GM12878 (cell line): ENCODE results near the gene WDSUB1. TPM values are rescaled to one million over a fixed set of nuclear protein-coding genes. Genes with fewer than 3 reads are reported as not detected.

Source experiments
- ATAC-seq: fragments of 200-7000 bp; cut with Tn5 transposase; 3 replicates; pipeline ENCODE4 v1.9.1; 2020; ENCODE audit warnings: mild to moderate bottlenecking, moderate library complexity
- BruUV-seq: library from RNA; stranded (reverse); fragments of 400-500 nt; replicated peaks from 2 replicates; lab custom pipeline; 2021; lab: Mats Ljungman, UMichigan
- CTCF ChIA-PET: fragments of 300-600 bp; sonication (Branson Sonifier 250); formaldehyde crosslinking; extraction: SDS; loops from one replicate; lab custom pipeline; 2021; ENCODE audit warnings: inconsistent platforms; lab: Yijun Ruan, JAX
- POLR2A ChIA-PET: fragments of 350-600 bp; formaldehyde crosslinking; extraction: SDS; loops from one replicate; lab custom pipeline; 2021; ENCODE audit warnings: inconsistent platforms; lab: Charles Lee
- RAD21 ChIA-PET: fragments of 300-600 bp; sonication (Branson Sonifier 250); formaldehyde crosslinking; loops from one replicate; lab custom pipeline; 2023; ENCODE audit warnings: antibody characterized with exemption; ENCODE audit not compliant: unreplicated experiment; lab: Charles Lee
- SMC1A ChIA-PET: fragments of 300-600 bp; sonication (Branson Sonifier 250); formaldehyde crosslinking; loops from one replicate; lab custom pipeline; 2023; ENCODE audit not compliant: unreplicated experiment, uncharacterized antibody; lab: Charles Lee
- DNase-seq: peaks from one replicate; pipeline ENCODE4 v3.0.0-alpha.2; 2011; ENCODE audit warnings: low read depth, low spot score
- FAIRE-seq: peaks from 3 replicates; lab custom pipeline; 2011; peaks lifted over from hg19 to GRCh38; lab: Jason Lieb, UNC
- H2AFZ ChIP-seq: 2 replicates; pipeline ENCODE4 v1.6.0; 2011; ENCODE audit warnings: low read depth, low read length, control low read depth; ENCODE audit not compliant: control insufficient read depth
- H3K27ac ChIP-seq: 2 replicates; pipeline ENCODE4 v1.5.1; 2011; ENCODE audit warnings: control low read depth; ENCODE audit not compliant: control insufficient read depth, insufficient read depth
- H3K27me3 ChIP-seq, 2 experiments: replicated peaks in 1 of 2; 2 replicates each; pipeline versions ENCODE4 v1.6.0 to v1.6.1; 2011; ENCODE audit warnings: low read length in 1 of 2; ENCODE audit not compliant: control insufficient read depth in 2 of 2, insufficient read depth in 2 of 2
- H3K36me3 ChIP-seq, 2 experiments: 2 replicates each; pipeline ENCODE4 v1.5.1; 2011; ENCODE audit warnings: low read length in 1 of 2; ENCODE audit not compliant: control insufficient read depth in 2 of 2, insufficient read depth in 2 of 2
- H3K4me1 ChIP-seq: 2 replicates; pipeline ENCODE4 v1.6.1; 2011; ENCODE audit warnings: mild to moderate bottlenecking, low read length, moderate library complexity, mixed read lengths; ENCODE audit not compliant: control insufficient read depth, insufficient read depth
- H3K4me2 ChIP-seq: 2 replicates; pipeline ENCODE4 v1.6.0; 2011; ENCODE audit warnings: control low read depth; ENCODE audit not compliant: control insufficient read depth, insufficient read depth
- H3K4me3 ChIP-seq: fragments of 200-600 bp; sonication (generic); 2 replicates; pipeline ENCODE4 v1.5.1; 2016
- H3K79me2 ChIP-seq: 2 replicates; pipeline ENCODE4 v1.6.0; 2011; ENCODE audit warnings: low read length; ENCODE audit not compliant: control insufficient read depth, insufficient read depth
- H3K9ac ChIP-seq: 2 replicates; pipeline ENCODE4 v1.8.0; 2011; ENCODE audit warnings: low read length, control low read depth, mixed read lengths; ENCODE audit not compliant: control insufficient read depth, insufficient read depth
- H3K9me3 ChIP-seq: replicated peaks from 3 replicates; pipeline ENCODE4 v1.5.1; 2011; ENCODE audit warnings: mild to moderate bottlenecking, low read length; ENCODE audit not compliant: control insufficient read depth, insufficient read depth
- H4K20me1 ChIP-seq: 2 replicates; pipeline ENCODE4 v1.6.0; 2011; ENCODE audit not compliant: control insufficient read depth, insufficient read depth
- BCL3 ChIP-seq: IDR thresholded peaks from 2 replicates; pipeline ENCODE4 v1.6.1; 2011; ENCODE audit warnings: borderline replicate concordance, low read depth, mild to moderate bottlenecking, moderate library complexity, low read length; ENCODE audit not compliant: insufficient read depth, poor library complexity, severe bottlenecking
- BHLHE40 ChIP-seq, 2 experiments: fragments of 450-650 bp in 1 of 2; IDR thresholded peaks; 2 replicates each; pipeline ENCODE4 v1.6.1; 2011 to 2017; ENCODE audit warnings: low read depth in 2 of 2, borderline replicate concordance in 1 of 2, improper control_type of control experiment in 1 of 2, low read length in 1 of 2, mild to moderate bottlenecking in 1 of 2
- DPF2 ChIP-seq: fragments of 450-650 bp; IDR thresholded peaks from 2 replicates; pipeline ENCODE4 v1.6.1; 2017; ENCODE audit warnings: mild to moderate bottlenecking
- IKZF1 ChIP-seq: fragments of 450-650 bp; conservative IDR thresholded peaks from 2 replicates; pipeline ENCODE4 v1.6.1; 2017; ENCODE audit warnings: antibody characterized with exemption, mild to moderate bottlenecking
- IKZF2 ChIP-seq, 2 experiments: fragments of 450-650 bp; IDR thresholded peaks; 2 replicates each; pipeline ENCODE4 v1.6.1; 2017; ENCODE audit warnings: mild to moderate bottlenecking in 2 of 2, moderate library complexity in 2 of 2
- LARP7 ChIP-seq: fragments of 450-650 bp; IDR thresholded peaks from 2 replicates; pipeline ENCODE4 v1.6.1; 2017; ENCODE audit warnings: mild to moderate bottlenecking
- MTA2 ChIP-seq: fragments of 450-650 bp; IDR thresholded peaks from 2 replicates; pipeline ENCODE4 v1.6.1; 2016; ENCODE audit warnings: low read depth, mild to moderate bottlenecking, moderate library complexity
- NR2F1 ChIP-seq: fragments of 450-650 bp; conservative IDR thresholded peaks from 2 replicates; pipeline ENCODE4 v1.6.1; 2017; ENCODE audit warnings: mild to moderate bottlenecking
- PAX5 ChIP-seq: IDR thresholded peaks from 2 replicates; pipeline ENCODE4 v1.6.1; 2011; ENCODE audit warnings: low read depth, low read length, borderline replicate concordance
- RAD21 ChIP-seq: IDR thresholded peaks from 2 replicates; pipeline ENCODE4 v1.6.1; 2011; ENCODE audit warnings: mild to moderate bottlenecking, low read depth, low read length, moderate library complexity; ENCODE audit not compliant: insufficient read depth
- RB1 ChIP-seq: fragments of 450-650 bp; formaldehyde crosslinking; IDR thresholded peaks from 2 replicates; pipeline ENCODE4 v1.6.1; 2017; ENCODE audit warnings: mild to moderate bottlenecking, borderline replicate concordance
- RUNX3 ChIP-seq: IDR thresholded peaks from 2 replicates; pipeline ENCODE4 v1.6.1; 2012; ENCODE audit warnings: low read length, inconsistent platforms
- SIN3A ChIP-seq: IDR thresholded peaks from 2 replicates; pipeline ENCODE4 v1.6.1; 2012; ENCODE audit warnings: low read depth, low read length, improper control_type of control experiment
- WGBS: methylation state at CpG from one replicate; pipeline ENCODE4 v1.1.6; 2016; ENCODE audit warnings: low lambda C conversion rate; ENCODE audit not compliant: insufficient replicate concordance, insufficient coverage; ENCODE audit errors: missing lambda C conversion rate; 5-methylcytosine and 5-hydroxymethylcytosine counted together
- in situ Hi-C: fragments of 300-500 bp; cut with MboI; formaldehyde crosslinking; loops from 9 replicates; pipeline ENCODE4 v1.14.3; 2018; ENCODE audit warnings: mixed read lengths
- intact Hi-C: fragments of 100-400 bp; cut with micrococcal nuclease; formaldehyde crosslinking; loops from one replicate; pipeline ENCODE4 v1.14.2; 2022; ENCODE audit not compliant: unreplicated experiment
- polyA plus RNA-seq, 11 experiments: library from polyadenylated mRNA; depleted of rRNA in 4 of 11; unstranded in 6 of 11; stranded (reverse) in 5 of 11; fragments of >200 nt; fragmentation: Nextera tagmentation in 4 of 11; fragmentation: Illumina TruSeq in 1 of 11; extraction: Ambion mirVana in 4 of 11; extraction: Trizol in 1 of 11; gene quantifications; 1 replicate in 1 of 11; 2 replicates in 10 of 11; pipeline versions ENCODE4 v1.2.1 to v1.2.3, GENCODE V29; 2011 to 2016; ENCODE audit warnings: inconsistent platforms in 2 of 11, missing spikeins in 2 of 11, low read depth in 1 of 11
- total RNA-seq, 4 experiments: library from RNA; depleted of rRNA in 3 of 4; stranded (reverse); fragments of >200 nt in 3 of 4; fragmentation: Illumina TruSeq in 1 of 4; extraction: Trizol in 1 of 4; gene quantifications; 2 replicates each; pipeline versions ENCODE4 v1.2.1 to v1.2.3, GENCODE V29; 2013 to 2021
- TF ChIP-seq, protein P1 (sequence below): fragments of 450-650 bp; IDR thresholded peaks from 2 replicates; pipeline ENCODE4 v1.6.1; 2017; ENCODE audit warnings: antibody characterized with exemption, mild to moderate bottlenecking, moderate library complexity

WDSUB1 gene
- total and polyA plus RNA-seq, 10 of the 15 experiments (the other 5 are each of a cell fraction or from before 2014, with no cell fraction given) = 4.4 to 12.7 (median 7.6) TPM

DNA sequence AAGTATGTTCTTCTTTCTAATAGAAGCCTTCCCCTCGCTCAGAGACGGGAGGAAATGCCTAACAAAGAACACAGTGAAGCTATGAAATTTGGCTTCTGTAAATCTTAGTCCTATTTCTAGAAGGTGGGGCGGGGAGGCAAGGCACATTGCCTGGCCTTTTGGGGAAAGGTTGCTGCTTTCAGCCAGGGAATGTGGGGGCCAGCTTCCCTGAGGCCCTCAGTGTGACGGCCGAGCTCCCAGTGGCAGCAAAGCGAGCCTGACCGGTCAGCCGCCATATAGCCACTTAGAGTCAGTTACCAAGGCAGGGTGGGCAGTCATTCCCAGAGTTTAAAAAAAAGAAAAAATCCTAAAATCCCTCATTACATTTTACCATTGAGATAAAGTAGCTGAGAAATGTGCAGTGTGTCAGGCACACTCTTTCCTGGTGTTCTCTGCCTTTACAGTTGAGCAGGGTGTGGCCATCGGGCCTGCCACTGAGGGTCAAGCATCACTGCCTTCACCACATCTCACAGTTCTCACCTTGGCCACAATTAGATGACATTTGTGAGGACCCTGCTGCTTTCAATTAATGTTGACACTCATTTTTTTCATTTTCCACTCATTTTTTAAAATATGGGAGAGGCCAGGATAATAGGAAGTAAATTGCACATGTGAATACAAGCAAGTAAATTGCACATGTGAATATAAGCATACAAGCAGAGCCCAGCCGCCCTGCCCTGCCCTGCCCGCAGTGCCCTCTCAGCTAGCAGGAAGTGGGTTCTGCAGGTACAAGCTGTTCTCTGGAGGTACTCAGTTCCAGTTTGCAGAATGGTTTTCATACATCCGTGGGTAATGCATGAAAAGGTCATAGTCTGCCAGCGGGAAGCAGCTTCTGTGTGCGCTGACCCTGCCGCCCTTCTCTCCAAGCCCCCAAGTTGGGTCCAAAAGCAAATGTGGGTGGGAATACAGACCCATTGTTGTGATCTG lies 76.9 kb downstream of the WDSUB1 start:
- ATAC-seq (peak; percentile 96), DNase-seq (peak; percentile 19), FAIRE-seq (peak; percentile 86)
- BruUV-seq = no TSS peak
- TF ChIP-seq RUNX3 (peak; percentile 38; the same call in 1 of the 2 replicates), SIN3A (no peak), BCL3 (no peak), IKZF2 (IDR thresholded peaks at IDR 0.05) (peak in 1 of 2 experiments; percentile 37; a peak in 1 of 4 replicates), BHLHE40 (IDR thresholded peaks at IDR 0.05; ENCODE audit: borderline replicate concordance in 1 of 2, low read depth in 2 of 2, low read length in 1 of 2) (0 out of 4 replicates have a peak, but pooled peaks of 1 of the 2 experiments have one; percentile 2), MTA2 (peak; percentile 43; the same call in 1 of the 2 replicates), NR2F1 (peak; percentile 71; the same call in 1 of the 2 replicates), RAD21 (no peak), PAX5 (peak; percentile 86), RB1 (0 out of 2 replicates have a peak, but pooled peaks have one; percentile 20), DPF2 (peak; percentile 54; the same call in 1 of the 2 replicates), IKZF1 (peak; percentile 33; the same call in 1 of the 2 replicates), LARP7 (no peak)
- TF ChIP-seq, protein P1, sequence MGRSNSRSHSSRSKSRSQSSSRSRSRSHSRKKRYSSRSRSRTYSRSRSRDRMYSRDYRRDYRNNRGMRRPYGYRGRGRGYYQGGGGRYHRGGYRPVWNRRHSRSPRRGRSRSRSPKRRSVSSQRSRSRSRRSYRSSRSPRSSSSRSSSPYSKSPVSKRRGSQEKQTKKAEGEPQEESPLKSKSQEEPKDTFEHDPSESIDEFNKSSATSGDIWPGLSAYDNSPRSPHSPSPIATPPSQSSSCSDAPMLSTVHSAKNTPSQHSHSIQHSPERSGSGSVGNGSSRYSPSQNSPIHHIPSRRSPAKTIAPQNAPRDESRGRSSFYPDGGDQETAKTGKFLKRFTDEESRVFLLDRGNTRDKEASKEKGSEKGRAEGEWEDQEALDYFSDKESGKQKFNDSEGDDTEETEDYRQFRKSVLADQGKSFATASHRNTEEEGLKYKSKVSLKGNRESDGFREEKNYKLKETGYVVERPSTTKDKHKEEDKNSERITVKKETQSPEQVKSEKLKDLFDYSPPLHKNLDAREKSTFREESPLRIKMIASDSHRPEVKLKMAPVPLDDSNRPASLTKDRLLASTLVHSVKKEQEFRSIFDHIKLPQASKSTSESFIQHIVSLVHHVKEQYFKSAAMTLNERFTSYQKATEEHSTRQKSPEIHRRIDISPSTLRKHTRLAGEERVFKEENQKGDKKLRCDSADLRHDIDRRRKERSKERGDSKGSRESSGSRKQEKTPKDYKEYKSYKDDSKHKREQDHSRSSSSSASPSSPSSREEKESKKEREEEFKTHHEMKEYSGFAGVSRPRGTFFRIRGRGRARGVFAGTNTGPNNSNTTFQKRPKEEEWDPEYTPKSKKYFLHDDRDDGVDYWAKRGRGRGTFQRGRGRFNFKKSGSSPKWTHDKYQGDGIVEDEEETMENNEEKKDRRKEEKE = no peak
- Histone ChIP-seq H3K27me3 (no peaks in the 10 kb centered on the region), H3K27ac (no peak overlapping the region), H3K4me2 (no peak overlapping the region; the same call in 1 of the 2 replicates), H3K9ac (no peak overlapping the region), H2AFZ (no peak overlapping the region), H3K9me3 (no peaks in the 10 kb centered on the region), H3K36me3 (no peaks in the 10 kb centered on the region), H3K79me2 (no peaks in the 10 kb centered on the region), H4K20me1 (no peaks in the 10 kb centered on the region), H3K4me3 (no peak overlapping the region), H3K4me1 (peaks cover 6% of the 10 kb centered on the region; the same call in 1 of the 2 replicates)
- ChIA-PET SMC1A (interaction anchor here (0.6 to 1.5 kb wide), 4 partner anchors 10 to 503 kb away, joined by 3 to 5 read pairs (median 3); partner anchors contain the start of gene MARCHF7), CTCF (interaction anchor here (2.5 kb wide), 1 partner anchor 8 kb away, joined by 5 read pairs; no protein-coding TSS in a partner anchor), RAD21 (no interaction called here), POLR2A (no interaction called here)
- in situ Hi-C loops (no loop called here), intact Hi-C loops (loop anchor here (10.0 kb wide), 1 partner anchor 505 kb away; the partner anchor contains the start of gene MARCHF7)
- WGBS = 54% methylated on average over 15 of the region's 15 CpGs
